ENCODE data around the gene HCFC1.

The HCFC1 gene

DNA sequence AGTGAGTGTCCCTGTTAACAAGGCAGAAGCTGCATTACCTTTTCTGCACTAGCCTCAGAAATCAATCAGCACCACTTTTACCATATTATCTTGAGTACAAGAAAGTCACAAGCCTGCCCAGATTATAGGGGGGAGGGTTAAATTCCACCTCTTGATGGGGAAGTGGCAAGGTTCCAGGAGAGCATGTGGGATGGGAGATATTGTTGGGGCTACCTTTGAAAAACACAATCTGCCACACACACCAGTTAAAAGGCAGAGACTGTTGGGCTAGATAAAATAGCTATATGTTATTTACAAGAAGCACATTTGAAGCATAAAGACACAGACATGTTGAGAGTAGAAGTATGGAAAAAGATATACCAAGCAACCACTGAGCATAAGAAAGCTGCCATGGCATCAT lies 73.7 kb downstream of the HCFC1 start:
- DNase-seq (ENCODE audit: insufficient read length, low spot score) (no peak), FAIRE-seq (no peak)
- TF ChIP-seq, protein P1, sequence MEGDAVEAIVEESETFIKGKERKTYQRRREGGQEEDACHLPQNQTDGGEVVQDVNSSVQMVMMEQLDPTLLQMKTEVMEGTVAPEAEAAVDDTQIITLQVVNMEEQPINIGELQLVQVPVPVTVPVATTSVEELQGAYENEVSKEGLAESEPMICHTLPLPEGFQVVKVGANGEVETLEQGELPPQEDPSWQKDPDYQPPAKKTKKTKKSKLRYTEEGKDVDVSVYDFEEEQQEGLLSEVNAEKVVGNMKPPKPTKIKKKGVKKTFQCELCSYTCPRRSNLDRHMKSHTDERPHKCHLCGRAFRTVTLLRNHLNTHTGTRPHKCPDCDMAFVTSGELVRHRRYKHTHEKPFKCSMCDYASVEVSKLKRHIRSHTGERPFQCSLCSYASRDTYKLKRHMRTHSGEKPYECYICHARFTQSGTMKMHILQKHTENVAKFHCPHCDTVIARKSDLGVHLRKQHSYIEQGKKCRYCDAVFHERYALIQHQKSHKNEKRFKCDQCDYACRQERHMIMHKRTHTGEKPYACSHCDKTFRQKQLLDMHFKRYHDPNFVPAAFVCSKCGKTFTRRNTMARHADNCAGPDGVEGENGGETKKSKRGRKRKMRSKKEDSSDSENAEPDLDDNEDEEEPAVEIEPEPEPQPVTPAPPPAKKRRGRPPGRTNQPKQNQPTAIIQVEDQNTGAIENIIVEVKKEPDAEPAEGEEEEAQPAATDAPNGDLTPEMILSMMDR (IDR thresholded peaks at IDR 0.05; ENCODE audit: insufficient read depth, missing control alignments): no peak
